ENCODE data around the gene LDHA.
A peak's percentile ranks its signal among the peaks of the same experiment; 100 is the strongest.

Gene LDHA

GRCh38 chr11:18394275-18394927 lies at the start of gene LDHA:
Gene LDHA (plus strand): TSS chr11:18394563. CDS start chr11:18396843, 2,280 bp downstream.
- peak; percentile 82 for DNase-seq

GRCh38 chr11:18347471-18348125 lies 46.8 kb upstream of the LDHA start:
- DNase-seq: no peak

DNA sequence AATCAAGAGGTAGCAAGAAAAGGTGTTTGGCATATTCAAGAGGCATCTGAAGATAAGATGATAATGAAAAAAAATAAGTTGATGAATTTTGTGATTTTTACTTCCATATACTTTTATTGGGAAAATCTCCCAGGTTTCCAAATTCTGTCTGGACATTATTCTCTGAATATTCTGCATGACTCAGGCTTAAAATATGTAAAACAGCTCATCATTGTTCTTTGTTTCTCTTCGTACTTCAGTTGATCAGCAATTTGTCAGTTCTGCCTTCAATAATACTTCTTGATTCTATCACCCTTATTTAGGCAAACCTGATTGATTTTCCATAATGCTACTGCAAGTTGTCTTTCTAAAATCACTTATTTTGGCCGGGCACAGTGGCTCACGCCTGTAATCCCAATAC lies 41.8 kb upstream of the LDHA start:
- DNase-seq: no peak

GRCh38 chr11:18358646-18359045 lies 35.7 kb upstream of the LDHA start:
- DNase-seq: no peak

- no peak for DNase-seq
These were observed 33.2 kb upstream of the LDHA start for GRCh38 chr11:18361154-18361553.

- DNase-seq: no peak
These were observed 29.8 kb upstream of the LDHA start for GRCh38 chr11:18364495-18365073.

GRCh38 chr11:18365741-18366140 lies 28.6 kb upstream of the LDHA start:
- no peak for DNase-seq

DNA sequence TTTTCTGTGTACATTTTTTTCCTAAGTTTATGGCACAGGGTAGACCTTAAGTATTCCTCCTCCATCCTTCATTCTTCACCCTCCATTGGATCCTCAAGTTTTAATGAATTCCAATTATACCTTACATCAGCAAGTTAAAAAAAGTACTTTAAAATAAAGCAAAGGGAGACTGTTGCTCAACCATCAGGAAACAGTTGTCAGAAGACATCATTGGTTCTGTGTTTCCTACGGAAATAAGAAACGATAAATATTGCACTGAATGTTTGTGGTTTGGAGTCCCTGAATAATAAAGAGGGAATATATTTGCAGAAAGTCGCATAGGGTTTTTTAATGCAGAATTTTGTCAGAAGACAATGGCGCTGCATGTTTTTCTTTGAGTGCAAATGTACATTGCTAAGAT lies 28.1 kb upstream of the LDHA start:
- DNase-seq: no peak

- DNase-seq: no peak
These were observed 26.9 kb upstream of the LDHA start for GRCh38 chr11:18367431-18367830.

DNA sequence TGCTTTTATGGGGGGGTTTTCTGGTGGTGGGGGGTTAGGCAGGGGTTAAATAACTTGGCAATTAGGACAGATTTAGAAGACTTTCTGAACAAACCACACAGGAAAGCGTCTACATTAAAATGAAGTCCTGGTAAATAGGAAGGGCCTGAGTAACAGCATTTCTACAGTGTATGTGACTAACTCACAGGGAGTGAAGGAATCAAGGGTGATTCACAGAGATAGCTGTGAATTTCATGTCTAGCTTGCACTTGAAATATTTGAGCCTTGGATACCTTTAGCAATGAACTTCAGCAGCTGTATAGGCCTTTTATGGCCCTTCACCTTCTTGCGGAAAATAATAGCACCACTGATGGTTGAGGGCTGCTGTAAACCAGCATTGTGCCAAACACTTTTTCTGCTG lies 26.1 kb upstream of the LDHA start:
- no peak for DNase-seq

DNA sequence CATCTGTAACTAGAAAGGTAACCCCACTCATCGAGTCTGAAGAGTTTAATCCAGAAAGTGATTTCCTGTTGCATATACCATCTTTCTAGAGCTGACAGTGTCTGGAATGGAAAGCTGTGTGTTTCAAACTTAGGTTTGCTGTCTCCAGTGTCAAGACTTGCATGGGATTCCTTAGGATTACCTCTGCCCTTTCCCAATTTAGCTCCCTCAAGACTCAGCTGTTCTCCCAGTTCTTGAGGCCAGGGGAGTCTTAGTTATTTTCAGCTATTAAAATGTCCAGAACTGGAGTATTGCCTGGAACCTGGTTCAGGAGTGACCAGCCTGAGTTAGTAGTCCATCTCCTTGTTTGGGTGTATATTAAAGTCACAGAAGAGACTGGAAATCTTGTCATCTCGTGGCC lies 25.0 kb upstream of the LDHA start:
- DNase-seq: no peak

GRCh38 chr11:18371279-18371678 lies 23.1 kb upstream of the LDHA start:
- DNase-seq: no peak

GRCh38 chr11:18372201-18372600 lies 22.2 kb upstream of the LDHA start:
- DNase-seq: no peak

DNA sequence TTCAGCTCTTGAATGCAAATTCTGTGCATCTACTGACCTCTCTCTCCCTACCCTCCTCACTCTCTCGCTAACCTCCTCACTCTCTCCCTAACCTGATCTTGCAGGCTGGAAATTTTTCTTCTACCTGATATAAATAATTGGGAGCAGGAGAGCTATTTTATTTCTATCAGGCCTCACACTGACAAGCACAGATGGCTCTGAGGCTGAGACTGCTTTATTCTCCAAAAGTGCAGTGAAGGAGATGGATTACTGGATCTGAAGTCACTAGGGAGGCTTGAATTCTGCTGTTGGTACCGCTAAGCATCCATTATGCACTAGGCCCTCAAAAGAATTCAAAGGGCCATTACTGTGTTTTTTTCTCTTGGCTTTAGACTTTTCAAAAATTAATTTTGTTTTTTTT lies 19.4 kb upstream of the LDHA start:
- DNase-seq: no peak

- no peak for DNase-seq
These were observed 18.4 kb upstream of the LDHA start for GRCh38 chr11:18375941-18376340.

DNA sequence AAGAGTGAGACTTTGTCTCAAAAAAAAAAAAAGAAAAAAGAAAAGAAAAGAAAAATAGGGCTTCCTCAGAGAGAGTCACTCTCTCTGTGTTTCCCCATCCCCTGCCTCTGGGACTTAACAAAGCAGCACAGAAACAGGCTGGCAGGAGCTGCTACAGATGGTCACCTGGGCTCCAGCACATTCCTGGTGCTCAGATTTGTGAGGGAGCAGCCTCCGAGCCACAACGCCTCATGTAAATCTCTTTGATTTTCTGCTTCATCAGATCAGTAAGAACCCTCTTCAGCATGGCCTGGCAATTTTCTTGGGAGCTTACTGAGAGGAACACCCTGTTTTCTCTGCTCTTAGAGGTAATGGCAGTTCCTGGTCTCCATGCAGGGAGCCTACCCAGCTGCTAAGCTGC lies 15.2 kb upstream of the LDHA start:
- DNase-seq: no peak

- DNase-seq: peak; percentile 79
These were observed 10.8 kb upstream of the LDHA start for GRCh38 chr11:18383388-18384156.

GRCh38 chr11:18384157-18384641 lies 10.2 kb upstream of the LDHA start:
- DNase-seq: peak; percentile 37

DNA sequence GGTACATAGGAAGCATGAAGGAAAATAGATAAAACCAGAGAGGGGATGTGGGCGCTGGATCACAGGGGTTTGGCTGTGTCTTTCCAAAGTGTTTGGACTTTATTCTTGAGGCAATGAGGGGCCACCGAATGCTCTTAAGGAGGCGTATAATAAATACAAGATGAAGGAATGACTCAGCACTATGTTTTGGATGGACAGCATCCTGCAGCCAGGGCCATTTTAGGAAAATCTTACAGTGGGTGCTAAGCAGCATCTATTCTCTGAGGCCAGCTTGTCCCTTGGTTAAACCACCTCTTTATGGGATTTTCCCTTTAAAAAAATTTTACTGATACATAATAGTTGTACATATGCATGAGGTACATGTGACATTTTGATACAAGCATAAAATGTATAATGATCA lies 4.3 kb upstream of the LDHA start:
- no peak for DNase-seq

- no peak for DNase-seq
These were observed 1.7 kb upstream of the LDHA start for GRCh38 chr11:18392434-18393321.

DNA sequence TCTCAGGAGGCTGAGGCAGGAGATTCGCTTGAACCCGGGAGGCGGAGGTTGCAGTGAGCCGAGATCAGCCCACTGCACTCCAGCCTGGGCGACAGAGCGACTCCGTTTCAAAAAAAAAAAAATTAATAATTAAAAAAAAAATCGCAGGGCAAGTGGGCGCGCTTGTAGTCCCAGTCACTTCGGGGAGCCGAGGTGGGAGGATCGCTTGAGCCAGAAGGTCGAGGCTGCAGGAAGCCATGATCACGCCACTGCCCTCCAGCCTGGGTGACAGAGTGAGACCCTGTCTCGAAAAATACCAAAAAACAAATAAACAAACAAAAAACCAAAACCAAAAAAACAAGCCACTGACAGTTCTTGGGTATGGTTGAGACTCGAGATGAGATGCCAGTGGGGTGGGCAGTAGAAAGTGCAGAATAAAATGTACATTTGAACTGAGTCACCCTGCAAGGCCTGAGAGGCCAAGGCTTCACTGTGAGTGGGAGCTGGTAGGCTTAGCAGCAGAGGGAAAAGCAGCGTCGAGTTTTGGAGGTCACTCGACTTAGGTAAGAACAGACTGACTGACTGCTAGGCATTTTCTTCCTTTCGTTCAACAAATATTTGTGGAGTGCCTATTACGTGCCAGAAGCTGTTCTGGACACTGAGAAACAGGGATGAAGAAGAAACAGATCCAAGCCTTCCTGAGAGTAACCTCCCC lies 635 bp upstream of the LDHA start:
- DNase-seq: no peak
